SHP77 treated with DMSO at 0.1 percent for 48 hours (cell line): ENCODE measurements around the gene CA6.
A peak's percentile ranks its signal among the peaks of the same experiment; 100 is the strongest.
"Not testable (repeated sequence)": the region's sequence is repeated elsewhere in the genome, so short reads cannot be mapped to it uniquely, and the experiment has no call there.

ENCODE experiments used
- DNase-seq: peaks from one replicate; lab custom pipeline; 2025; lab: John Stamatoyannopoulos, UW

CA6 gene

GRCh38 chr1:8945568-8945967 lies at the start of gene CA6:
Gene CA6 (plus strand): TSS chr1:8945868. CDS start chr1:8945887, 19 bp downstream.
- no peak for DNase-seq

DNA sequence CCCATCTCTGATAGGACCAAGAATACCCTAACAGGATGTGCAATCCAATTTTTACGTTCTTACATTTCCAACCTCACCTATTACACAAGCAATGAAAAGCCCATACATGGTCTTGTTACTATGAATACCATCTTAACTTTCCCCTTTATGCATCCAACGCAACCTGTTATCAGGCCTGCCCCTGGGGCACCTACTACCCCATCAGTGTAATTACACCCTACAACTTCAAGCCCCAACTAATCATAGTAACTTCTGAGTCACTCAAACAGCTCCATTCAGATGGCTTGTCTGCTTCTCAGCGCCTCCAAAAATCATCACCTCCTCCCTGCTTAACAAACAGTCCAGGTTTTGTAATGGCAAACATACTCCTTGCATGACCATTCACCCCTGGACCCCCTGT lies 48.9 kb upstream of the CA6 start:
- DNase-seq, result not testable (repeated sequence)

- DNase-seq, result not testable (repeated sequence)
These were observed 48.2 kb upstream of the CA6 start for GRCh38 chr1:8897505-8897904.

DNA sequence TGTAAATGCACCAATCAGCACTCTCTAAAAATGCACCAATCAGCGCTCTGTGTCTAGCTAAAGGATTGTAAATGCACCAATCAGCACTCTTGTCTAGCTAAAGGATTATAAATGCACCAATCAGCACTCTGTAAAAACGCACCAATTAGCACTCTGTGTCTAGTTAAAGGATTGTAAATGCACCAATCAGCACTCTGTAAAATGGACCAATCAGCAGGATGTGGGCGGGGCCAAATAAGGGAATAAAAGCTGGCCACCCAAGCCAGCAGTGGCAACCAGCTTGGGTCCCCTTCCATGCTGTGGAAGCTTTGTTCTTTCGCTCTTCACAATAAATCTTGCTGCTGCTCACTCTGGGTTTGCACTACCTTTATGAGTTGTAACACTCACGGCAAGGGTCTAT lies 47.2 kb upstream of the CA6 start:
- DNase-seq, result not testable (repeated sequence)

DNA sequence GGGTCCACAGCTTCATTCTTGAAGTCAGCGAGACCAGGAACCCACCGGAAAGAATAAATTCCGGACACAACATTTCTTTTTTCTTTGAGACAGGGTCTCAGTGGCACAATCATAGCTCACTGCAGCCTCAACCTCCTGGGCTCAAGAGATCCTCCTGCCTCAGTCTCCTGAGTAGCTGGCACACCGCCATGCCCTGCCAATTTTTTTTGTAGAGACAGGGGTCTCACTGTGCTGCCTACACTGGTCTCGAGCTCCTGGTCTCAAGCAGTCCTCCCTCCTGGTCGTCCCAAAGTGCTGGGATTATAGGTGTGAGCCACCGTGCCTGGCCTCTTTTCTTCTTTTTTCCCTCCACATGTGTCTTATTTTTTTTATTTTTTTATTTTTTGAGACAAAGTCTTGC lies 46.6 kb upstream of the CA6 start:
- DNase-seq, result no peak

GRCh38 chr1:8900684-8901083 lies 45.0 kb upstream of the CA6 start:
- not testable (repeated sequence) for DNase-seq

DNA sequence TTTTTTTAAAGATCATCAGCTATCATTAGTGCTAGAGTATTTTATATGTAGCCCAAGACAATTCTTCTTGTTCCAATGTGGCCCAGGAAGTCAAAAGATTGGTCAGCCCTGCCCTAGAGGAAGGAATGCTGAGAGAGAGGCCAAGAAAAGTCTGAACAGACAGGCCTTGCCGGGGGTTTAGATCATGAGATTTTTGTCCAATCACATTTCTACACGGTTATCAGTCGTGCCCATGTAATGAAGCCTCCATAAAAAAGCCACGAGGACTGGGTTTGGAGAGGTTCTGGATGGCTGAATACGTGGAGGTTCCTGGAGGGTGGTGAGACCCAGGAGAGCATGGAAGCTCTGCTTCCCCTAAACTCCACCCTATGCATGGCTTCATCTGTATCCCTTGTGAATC lies 42.9 kb upstream of the CA6 start:
- no peak for DNase-seq

- no peak for DNase-seq
These were observed 42.3 kb upstream of the CA6 start for GRCh38 chr1:8903410-8903809.

GRCh38 chr1:8903908-8904650 lies 41.6 kb upstream of the CA6 start:
- no peak for DNase-seq

GRCh38 chr1:8905582-8906191 lies 40.0 kb upstream of the CA6 start:
- DNase-seq, result no peak

DNA sequence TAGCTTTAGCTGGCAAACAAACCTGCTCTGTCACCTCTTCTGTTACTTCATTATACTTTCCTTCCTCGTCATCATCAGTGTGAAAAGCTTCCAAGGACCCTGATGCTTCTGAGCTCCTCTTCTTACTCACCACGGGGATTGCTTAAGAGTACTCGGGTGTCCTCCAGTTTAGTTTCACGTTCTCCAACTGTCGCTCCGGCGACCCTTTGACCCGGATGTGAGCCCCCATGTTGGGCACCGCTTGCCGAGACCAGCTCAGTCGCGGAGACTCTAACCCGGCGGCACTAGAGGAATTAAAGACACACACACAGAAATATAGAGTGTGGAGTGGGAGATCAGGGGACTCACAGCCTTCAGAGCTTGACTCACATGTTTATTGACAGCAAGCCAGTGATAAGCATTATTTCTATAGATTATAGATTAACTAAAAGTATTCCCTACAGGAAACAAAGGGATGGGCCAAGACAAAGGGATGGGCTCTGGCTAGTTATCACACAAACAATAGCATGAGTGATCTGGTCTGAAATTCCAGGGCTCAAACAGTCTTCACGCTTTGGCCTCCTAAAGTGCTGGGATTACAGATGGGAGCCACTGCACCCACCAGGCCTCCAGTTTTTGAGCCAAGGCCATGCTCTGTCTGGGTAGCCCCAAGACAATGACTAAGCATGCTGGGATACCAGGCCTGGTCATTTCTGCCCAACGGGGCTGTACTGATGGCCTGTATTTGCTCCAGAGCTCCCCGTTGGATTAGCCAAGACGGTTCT lies 37.1 kb upstream of the CA6 start:
- no peak for DNase-seq

- no peak for DNase-seq
These were observed 35.3 kb upstream of the CA6 start for GRCh38 chr1:8910331-8910730.

GRCh38 chr1:8910914-8911313 lies 34.8 kb upstream of the CA6 start:
- DNase-seq, result peak; percentile 34

DNA sequence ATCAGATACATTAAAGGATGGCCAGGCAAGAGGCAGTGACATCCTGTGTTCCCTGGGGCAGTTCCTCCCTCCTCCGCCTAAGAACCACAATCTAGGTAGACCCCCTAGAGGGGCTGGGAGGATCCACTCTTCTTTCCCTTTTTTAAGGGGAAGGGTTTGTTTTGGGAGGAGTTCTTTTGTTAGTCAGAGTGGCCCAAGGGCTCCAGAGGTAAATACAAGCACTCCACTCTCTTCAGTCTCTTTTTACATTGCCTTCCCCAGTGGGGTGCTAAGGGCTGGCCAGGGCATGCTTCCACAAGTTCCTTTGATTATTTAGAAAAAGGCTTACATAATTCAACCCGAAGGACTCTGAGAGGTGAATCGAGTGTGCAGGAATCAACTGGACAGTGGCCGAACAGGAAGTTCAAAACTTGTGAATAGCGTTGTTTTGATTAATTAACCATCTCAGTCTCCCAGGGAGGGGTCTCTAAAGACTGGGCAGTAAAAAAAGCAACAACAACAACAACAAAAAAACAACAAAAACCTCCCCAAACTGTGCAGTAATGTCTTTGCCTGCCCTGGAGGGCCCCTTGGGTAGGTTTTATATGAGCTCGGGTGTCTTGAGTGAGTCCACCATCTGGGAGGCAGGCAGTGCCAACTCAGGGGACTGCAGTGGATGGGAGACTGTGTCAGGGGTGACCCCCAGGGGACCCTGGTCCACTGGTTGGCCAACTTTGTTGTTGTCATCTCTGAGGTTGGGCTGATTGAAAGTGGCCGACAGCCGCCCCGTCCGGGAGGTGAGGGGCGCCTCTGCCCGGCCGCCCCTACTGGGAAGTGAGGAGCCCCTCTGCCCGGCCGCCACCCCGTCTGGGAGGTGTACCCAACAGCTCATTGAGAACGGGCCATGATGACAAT lies 34.0 kb upstream of the CA6 start:
- no peak for DNase-seq

DNA sequence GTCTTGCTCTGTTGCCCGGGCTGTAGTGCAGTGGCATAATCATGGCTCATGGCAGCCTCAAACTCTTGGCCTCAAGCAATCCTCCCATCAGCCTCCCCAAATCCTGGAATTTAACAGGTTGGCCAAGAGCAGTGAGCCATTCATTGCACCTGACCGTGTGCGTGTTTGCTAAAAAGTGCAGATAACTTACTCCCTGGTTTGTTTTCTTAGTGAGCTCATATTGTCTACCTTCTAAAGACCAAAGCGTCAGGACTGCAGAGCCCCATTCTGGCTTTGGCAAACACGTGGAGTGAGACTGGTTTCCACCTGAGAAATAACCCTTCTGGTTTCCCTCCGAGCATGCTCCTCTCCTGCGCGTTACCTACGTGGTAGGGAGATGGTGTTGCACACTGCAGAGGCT lies 32.2 kb upstream of the CA6 start:
- no peak for DNase-seq

- no peak for DNase-seq
These were observed 31.2 kb upstream of the CA6 start for GRCh38 chr1:8914466-8914865.

- DNase-seq, result no peak
These were observed 30.2 kb upstream of the CA6 start for GRCh38 chr1:8915446-8915845.

DNA sequence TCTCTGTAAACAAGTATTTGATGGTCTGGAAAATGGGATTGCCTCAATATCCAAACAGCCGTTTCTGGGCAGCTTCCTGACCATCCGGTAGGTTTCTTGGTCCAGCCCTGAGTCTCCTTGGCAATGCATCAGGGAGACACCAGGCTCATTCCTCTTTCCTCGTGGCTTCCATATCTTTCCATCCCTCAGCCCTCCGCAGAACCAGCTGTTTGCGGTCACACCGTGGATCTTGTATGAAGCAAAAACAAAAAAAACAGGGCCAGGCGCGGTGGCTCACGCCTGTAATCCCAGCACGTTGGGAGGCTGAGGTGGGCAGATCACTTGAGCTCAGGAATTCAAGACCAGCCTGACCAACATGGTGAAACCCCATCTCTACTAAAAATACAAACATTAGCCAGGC lies 28.1 kb upstream of the CA6 start:
- DNase-seq, result not testable (repeated sequence)

DNA sequence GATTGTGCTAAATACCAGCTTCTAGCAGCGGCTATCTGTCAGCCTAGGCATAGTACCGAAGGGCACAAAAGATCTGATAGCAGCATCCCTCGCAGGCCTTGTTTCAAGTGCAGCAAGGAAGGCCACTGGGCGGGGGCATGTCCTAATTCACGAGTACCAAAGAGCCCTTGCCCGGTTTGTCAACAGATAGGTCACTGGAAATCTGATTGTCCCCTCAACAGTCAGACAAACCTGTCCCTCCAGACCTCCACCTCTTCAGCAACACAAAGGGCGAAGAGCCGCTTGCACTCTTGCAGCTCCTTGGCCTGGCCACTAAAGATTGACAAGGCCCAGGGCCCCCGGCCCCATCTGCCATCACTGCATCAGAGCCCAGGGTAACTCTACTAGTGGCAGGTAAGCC lies 22.7 kb upstream of the CA6 start:
- no peak for DNase-seq

DNA sequence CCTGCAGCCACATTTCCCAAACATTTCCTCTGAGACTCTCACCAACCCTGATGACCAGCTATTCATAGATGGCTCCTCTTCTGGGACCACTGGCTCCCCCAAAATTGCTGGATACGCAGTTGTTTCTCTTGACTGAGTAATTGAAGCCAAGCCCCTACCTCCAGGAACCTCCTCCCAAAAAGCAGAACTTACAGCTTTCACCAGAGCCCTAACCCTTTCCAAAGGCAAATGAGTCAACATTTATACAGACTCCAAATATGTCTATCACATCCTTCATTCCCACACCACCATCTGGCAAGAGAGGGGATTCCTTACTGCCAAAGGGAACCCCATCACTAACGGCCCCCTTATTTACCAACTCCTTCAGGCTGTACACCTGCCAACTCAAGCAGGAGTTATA lies 20.3 kb upstream of the CA6 start:
- DNase-seq, result no peak

GRCh38 chr1:8925960-8926359 lies 19.7 kb upstream of the CA6 start:
- DNase-seq, result no peak
